Activated naive CD4-positive, alpha-beta T cell treated with anti-CD3 and anti-CD28 coated beads for 36 hours (primary cell): ENCODE results near the gene PLCB2. TPM values are rescaled to one million over a fixed set of nuclear protein-coding genes. Genes with fewer than 3 reads are reported as not detected.
A peak's percentile ranks its signal among the peaks of the same experiment; 100 is the strongest.

Experiments used
- CTCF ChIA-PET: fragments of 350-600 bp; sonication (Branson Sonifier 250); formaldehyde crosslinking; loops from one replicate; lab custom pipeline; 2021; ENCODE audit warnings: antibody characterized with exemption; lab: Charles Lee
- DNase-seq: peaks from one replicate; pipeline ENCODE4 v3.0.0-alpha.2; 2020
- H3K27ac Mint-ChIP-seq: one replicate; pipeline ENCODE4 v1.8.0; 2021; ENCODE audit warnings: mild to moderate bottlenecking, mixed read lengths
- H3K27me3 Mint-ChIP-seq: one replicate; pipeline ENCODE4 v1.8.0; 2021; ENCODE audit warnings: low read depth, mixed read lengths
- H3K36me3 Mint-ChIP-seq: one replicate; pipeline ENCODE4 v1.8.0; 2021; ENCODE audit warnings: low read depth, mixed read lengths
- H3K4me1 Mint-ChIP-seq: one replicate; pipeline ENCODE4 v1.8.0; 2021; ENCODE audit warnings: low read depth, mixed read lengths
- H3K4me3 Mint-ChIP-seq: one replicate; pipeline ENCODE4 v1.8.0; 2021; ENCODE audit warnings: mild to moderate bottlenecking, moderate library complexity, mixed read lengths
- H3K9me3 Mint-ChIP-seq: one replicate; pipeline ENCODE4 v1.8.0; 2021; ENCODE audit warnings: mixed read lengths
- intact Hi-C: fragments of 100-400 bp; cut with micrococcal nuclease; formaldehyde crosslinking; loops from one replicate; pipeline ENCODE4 v1.15.1; 2023
- total RNA-seq, 2 experiments: library from RNA; stranded (reverse); gene quantifications; one replicate each; pipeline ENCODE4 v1.2.3, GENCODE V29; 2021

PLCB2 gene
- total RNA-seq, 2 experiments from 2014 or later, result 55.0 to 56.7 TPM

- Mint-ChIP-seq H3K36me3 (no peaks in the 10 kb centered on the region), H3K27me3 (peaks cover 14% of the 10 kb centered on the region), H3K4me1 (peaks cover 11% of the 10 kb centered on the region), H3K9me3 (no peaks in the 10 kb centered on the region), H3K4me3 (no peak overlapping the region), H3K27ac (no peak overlapping the region)
- CTCF ChIA-PET, result interaction anchor here (0.9 to 4.8 kb wide), 3 partner anchors 24 to 38 kb away, joined by 3 to 26 read pairs (median 4); no protein-coding TSS in a partner anchor
- no peak for DNase-seq
- intact Hi-C loops, result no loop called here
Measured at GRCh38 chr15:40241269-40242212, 66.2 kb downstream of the PLCB2 start.

- Mint-ChIP-seq H3K4me3 (no peak overlapping the region), H3K27ac (no peak overlapping the region), H3K27me3 (peaks cover 14% of the 10 kb centered on the region), H3K4me1 (peaks cover 11% of the 10 kb centered on the region), H3K9me3 (no peaks in the 10 kb centered on the region), H3K36me3 (no peaks in the 10 kb centered on the region)
- CTCF ChIA-PET, result interaction anchor here (0.9 to 4.8 kb wide), 4 partner anchors 23 to 39 kb away, joined by 3 to 26 read pairs (median 6); no protein-coding TSS in a partner anchor
- DNase-seq, result no peak
- intact Hi-C loops, result no loop called here
Measured at GRCh38 chr15:40240619-40241221, 67.0 kb downstream of the PLCB2 start.

GRCh38 chr15:40239693-40240618 is 67.8 kb downstream of the PLCB2 start:
- Mint-ChIP-seq H3K27me3 (peaks cover 14% of the 10 kb centered on the region), H3K4me3 (no peak overlapping the region), H3K9me3 (no peaks in the 10 kb centered on the region), H3K36me3 (no peaks in the 10 kb centered on the region), H3K4me1 (peaks cover 11% of the 10 kb centered on the region), H3K27ac (no peak overlapping the region)
- CTCF ChIA-PET, result interaction anchor here (1.1 to 4.8 kb wide), 3 partner anchors 22 to 98 kb away, joined by 4 to 26 read pairs (median 7); no protein-coding TSS in a partner anchor
- no peak for DNase-seq
- intact Hi-C loops, result no loop called here

- DNase-seq, result no peak
- CTCF ChIA-PET, result interaction anchor here (0.6 to 4.8 kb wide), 3 partner anchors 22 to 99 kb away, joined by 3 to 26 read pairs (median 4); no protein-coding TSS in a partner anchor
- intact Hi-C loops, result no loop called here
- no peak overlapping the region for H3K4me3 Mint-ChIP-seq
- no peak overlapping the region for H3K27ac Mint-ChIP-seq
- H3K27me3 Mint-ChIP-seq, result peaks cover 14% of the 10 kb centered on the region
- H3K4me1 Mint-ChIP-seq, result peaks cover 11% of the 10 kb centered on the region
- H3K36me3 Mint-ChIP-seq, result no peaks in the 10 kb centered on the region
- H3K9me3 Mint-ChIP-seq, result no peaks in the 10 kb centered on the region
Measured at GRCh38 chr15:40239404-40239692, 68.4 kb downstream of the PLCB2 start.

- Mint-ChIP-seq H3K4me3 (no peak within 1 kb of the TSS), H3K9me3 (no peaks in the 10 kb centered on the region), H3K27ac (no peak within 1 kb of the TSS), H3K27me3 (peaks cover 14% of the 10 kb centered on the region), H3K36me3 (no peaks in the 10 kb centered on the region), H3K4me1 (peaks cover 11% of the 10 kb centered on the region)
- intact Hi-C loops, result no loop called here
- CTCF ChIA-PET, result interaction anchor here (0.6 to 4.8 kb wide), 4 partner anchors 21 to 196 kb away, joined by 3 to 26 read pairs (median 4); no protein-coding TSS in a partner anchor
- DNase-seq, result peak; percentile 64
Measured at GRCh38 chr15:40238532-40239403, 69.0 kb downstream of the PLCB2 start, which contains the start of gene PAK6. Gene PAK6 (plus strand): TSS chr15:40239063. CDS start chr15:40264786, 25,723 bp downstream.

Other genes with a start within 250 kb of the PLCB2 start
- gene BMF, start 199.1 kb downstream of the PLCB2 start, total RNA-seq, result 10 to 100 TPM in 1 of 2 experiments, 1 to 10 TPM in 1; 9.4 to 10.3 TPM
- 100 to 1,000 TPM; 102 to 106 TPM for gene BUB1B, start 146.9 kb downstream of the PLCB2 start, total RNA-seq
- gene PAK6, start 68.9 kb downstream of the PLCB2 start, total RNA-seq, result not detected
- gene ANKRD63, start 24.9 kb downstream of the PLCB2 start, total RNA-seq, result not detected
- gene INAFM2, start 15.8 kb upstream of the PLCB2 start, total RNA-seq, result 1 to 10 TPM; 4.9 to 6.5 TPM
- 1 to 10 TPM; 1.9 to 2.2 TPM for gene CCDC9B, start 33.0 kb upstream of the PLCB2 start, total RNA-seq
- not detected for gene PHGR1, start 43.1 kb upstream of the PLCB2 start, total RNA-seq
- gene DISP2, start 50.3 kb upstream of the PLCB2 start, total RNA-seq, result under 1 TPM in 1 of 2 experiments, not detected in 1; 0.02 TPM
- 10 to 100 TPM; 60.7 to 62.1 TPM for gene KNSTRN, start 74.8 kb upstream of the PLCB2 start, total RNA-seq
- 10 to 100 TPM; 33.1 to 34.1 TPM for gene IVD, start 97.9 kb upstream of the PLCB2 start, total RNA-seq
- gene BAHD1, start 133.0 kb upstream of the PLCB2 start, total RNA-seq, result 10 to 100 TPM in 1 of 2 experiments, 1 to 10 TPM in 1; 9.9 to 11.7 TPM
- 1 to 10 TPM; 4.4 to 4.6 TPM for gene CHST14, start 163.0 kb upstream of the PLCB2 start, total RNA-seq